Measurements from ENCODE around the gene SMIM32.

GRCh38 chr5:136210259-136210658 is 17.3 kb upstream of the SMIM32 start:
- TF ChIP-seq EZH2 (IDR thresholded peaks at IDR 0.05) (no peak), POLR2AphosphoS5 (IDR thresholded peaks at IDR 0.05; ENCODE audit: borderline replicate concordance, low read depth, low read length) (no peak)
